ENCODE measurements around the gene SURF4.

DNA sequence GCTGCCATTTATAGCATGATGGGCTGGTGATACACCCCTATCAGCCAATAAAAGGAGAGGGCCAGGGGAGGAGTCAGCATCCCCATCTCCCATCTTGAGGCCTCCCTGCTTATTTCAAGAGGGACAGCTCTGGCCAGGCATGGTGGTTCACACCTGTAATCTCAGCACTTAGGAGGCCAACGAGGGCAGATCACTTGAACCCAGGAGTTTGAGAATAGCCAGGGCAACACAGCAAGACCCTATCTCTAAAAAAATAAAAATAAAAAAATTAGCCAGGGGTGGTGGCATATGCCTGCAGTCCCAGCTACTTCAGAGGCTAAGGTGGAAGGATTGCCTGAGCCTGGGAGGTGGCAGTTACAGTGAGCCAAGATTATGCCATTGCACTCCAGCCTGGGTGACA lies 32.2 kb upstream of the SURF4 start:
- TF ChIP-seq TEAD4 (CRISPR knock-in tag; IDR thresholded peaks at IDR 0.05), result no peak
- TF ChIP-seq CTCF (IDR thresholded peaks at IDR 0.05), result no peak
- TF ChIP-seq CREM (CRISPR knock-in tag; IDR thresholded peaks at IDR 0.05), result no peak
- TF ChIP-seq USF2 (CRISPR knock-in tag; IDR thresholded peaks at IDR 0.05), result no peak
- TF ChIP-seq ETV6 (CRISPR knock-in tag; IDR thresholded peaks at IDR 0.05), result no peak
- TF ChIP-seq, protein P1, sequence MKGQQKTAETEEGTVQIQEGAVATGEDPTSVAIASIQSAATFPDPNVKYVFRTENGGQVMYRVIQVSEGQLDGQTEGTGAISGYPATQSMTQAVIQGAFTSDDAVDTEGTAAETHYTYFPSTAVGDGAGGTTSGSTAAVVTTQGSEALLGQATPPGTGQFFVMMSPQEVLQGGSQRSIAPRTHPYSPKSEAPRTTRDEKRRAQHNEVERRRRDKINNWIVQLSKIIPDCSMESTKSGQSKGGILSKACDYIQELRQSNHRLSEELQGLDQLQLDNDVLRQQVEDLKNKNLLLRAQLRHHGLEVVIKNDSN (CRISPR knock-in tag; IDR thresholded peaks at IDR 0.05), result no peak
- TF ChIP-seq ZNF512 (CRISPR knock-in tag; IDR thresholded peaks at IDR 0.05; ENCODE audit: borderline replicate concordance), result no peak
- TF ChIP-seq, protein P2, sequence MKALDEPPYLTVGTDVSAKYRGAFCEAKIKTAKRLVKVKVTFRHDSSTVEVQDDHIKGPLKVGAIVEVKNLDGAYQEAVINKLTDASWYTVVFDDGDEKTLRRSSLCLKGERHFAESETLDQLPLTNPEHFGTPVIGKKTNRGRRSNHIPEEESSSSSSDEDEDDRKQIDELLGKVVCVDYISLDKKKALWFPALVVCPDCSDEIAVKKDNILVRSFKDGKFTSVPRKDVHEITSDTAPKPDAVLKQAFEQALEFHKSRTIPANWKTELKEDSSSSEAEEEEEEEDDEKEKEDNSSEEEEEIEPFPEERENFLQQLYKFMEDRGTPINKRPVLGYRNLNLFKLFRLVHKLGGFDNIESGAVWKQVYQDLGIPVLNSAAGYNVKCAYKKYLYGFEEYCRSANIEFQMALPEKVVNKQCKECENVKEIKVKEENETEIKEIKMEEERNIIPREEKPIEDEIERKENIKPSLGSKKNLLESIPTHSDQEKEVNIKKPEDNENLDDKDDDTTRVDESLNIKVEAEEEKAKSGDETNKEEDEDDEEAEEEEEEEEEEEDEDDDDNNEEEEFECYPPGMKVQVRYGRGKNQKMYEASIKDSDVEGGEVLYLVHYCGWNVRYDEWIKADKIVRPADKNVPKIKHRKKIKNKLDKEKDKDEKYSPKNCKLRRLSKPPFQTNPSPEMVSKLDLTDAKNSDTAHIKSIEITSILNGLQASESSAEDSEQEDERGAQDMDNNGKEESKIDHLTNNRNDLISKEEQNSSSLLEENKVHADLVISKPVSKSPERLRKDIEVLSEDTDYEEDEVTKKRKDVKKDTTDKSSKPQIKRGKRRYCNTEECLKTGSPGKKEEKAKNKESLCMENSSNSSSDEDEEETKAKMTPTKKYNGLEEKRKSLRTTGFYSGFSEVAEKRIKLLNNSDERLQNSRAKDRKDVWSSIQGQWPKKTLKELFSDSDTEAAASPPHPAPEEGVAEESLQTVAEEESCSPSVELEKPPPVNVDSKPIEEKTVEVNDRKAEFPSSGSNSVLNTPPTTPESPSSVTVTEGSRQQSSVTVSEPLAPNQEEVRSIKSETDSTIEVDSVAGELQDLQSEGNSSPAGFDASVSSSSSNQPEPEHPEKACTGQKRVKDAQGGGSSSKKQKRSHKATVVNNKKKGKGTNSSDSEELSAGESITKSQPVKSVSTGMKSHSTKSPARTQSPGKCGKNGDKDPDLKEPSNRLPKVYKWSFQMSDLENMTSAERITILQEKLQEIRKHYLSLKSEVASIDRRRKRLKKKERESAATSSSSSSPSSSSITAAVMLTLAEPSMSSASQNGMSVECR (CRISPR knock-in tag; IDR thresholded peaks at IDR 0.05; ENCODE audit: borderline replicate concordance), result no peak
- TF ChIP-seq IRF2 (CRISPR knock-in tag; IDR thresholded peaks at IDR 0.05; ENCODE audit: borderline replicate concordance, low read depth), result no peak
- no peak for TF ChIP-seq KAT7 (CRISPR knock-in tag; IDR thresholded peaks at IDR 0.05; ENCODE audit: borderline replicate concordance)
- no peak for TF ChIP-seq E2F5 (CRISPR knock-in tag; IDR thresholded peaks at IDR 0.05)
- no peak for TF ChIP-seq FOXP1 (CRISPR knock-in tag; IDR thresholded peaks at IDR 0.05; ENCODE audit: borderline replicate concordance)
